AG09319 (cell line): Measurements from ENCODE around the gene NMB.

Source experiments
- DNase-seq: peaks from one replicate; pipeline ENCODE4 v3.0.0-alpha.2; 2010; ENCODE audit warnings: low read depth; ENCODE audit errors: extremely low read depth
- CTCF ChIP-seq: IDR thresholded peaks from 2 replicates; pipeline ENCODE4 v1.5.1; 2011; ENCODE audit warnings: low read depth, mild to moderate bottlenecking, inconsistent platforms, low read length, moderate library complexity

Gene NMB

GRCh38 chr15:84629033-84629432 is 29.0 kb downstream of the NMB start:
- no peak for DNase-seq
- no peak for TF ChIP-seq CTCF

- DNase-seq, result no peak
- TF ChIP-seq CTCF, result no peak
Measured at GRCh38 chr15:84625123-84625522, 32.9 kb downstream of the NMB start.

- no peak for TF ChIP-seq CTCF
- no peak for DNase-seq
Measured at GRCh38 chr15:84624359-84624758, 33.6 kb downstream of the NMB start.

- TF ChIP-seq CTCF, result no peak
Measured at GRCh38 chr15:84621358-84621979, 36.5 kb downstream of the NMB start.

GRCh38 chr15:84620626-84621025 is 37.4 kb downstream of the NMB start:
- TF ChIP-seq CTCF, result no peak
- no peak for DNase-seq

More at GRCh38 chr15:84621358-84621979, 36.5 kb downstream of the NMB start:
- DNase-seq, result no peak

- no peak for DNase-seq
- TF ChIP-seq CTCF, result no peak
Measured at GRCh38 chr15:84616235-84616634, 41.8 kb downstream of the NMB start.

- DNase-seq, result no peak
- TF ChIP-seq CTCF, result no peak
Measured at GRCh38 chr15:84611631-84612030, 46.4 kb downstream of the NMB start.
